NCI-H1930 (cell line): ENCODE data around the gene ZBTB18.
"Not testable (repeated sequence)": the region's sequence is repeated elsewhere in the genome, so short reads cannot be mapped to it uniquely, and the experiment has no call there.

Experiments
- DNase-seq, 2 experiments: peaks; one replicate each; lab custom pipeline; 2025; lab: John Stamatoyannopoulos, UW

Gene ZBTB18

DNA sequence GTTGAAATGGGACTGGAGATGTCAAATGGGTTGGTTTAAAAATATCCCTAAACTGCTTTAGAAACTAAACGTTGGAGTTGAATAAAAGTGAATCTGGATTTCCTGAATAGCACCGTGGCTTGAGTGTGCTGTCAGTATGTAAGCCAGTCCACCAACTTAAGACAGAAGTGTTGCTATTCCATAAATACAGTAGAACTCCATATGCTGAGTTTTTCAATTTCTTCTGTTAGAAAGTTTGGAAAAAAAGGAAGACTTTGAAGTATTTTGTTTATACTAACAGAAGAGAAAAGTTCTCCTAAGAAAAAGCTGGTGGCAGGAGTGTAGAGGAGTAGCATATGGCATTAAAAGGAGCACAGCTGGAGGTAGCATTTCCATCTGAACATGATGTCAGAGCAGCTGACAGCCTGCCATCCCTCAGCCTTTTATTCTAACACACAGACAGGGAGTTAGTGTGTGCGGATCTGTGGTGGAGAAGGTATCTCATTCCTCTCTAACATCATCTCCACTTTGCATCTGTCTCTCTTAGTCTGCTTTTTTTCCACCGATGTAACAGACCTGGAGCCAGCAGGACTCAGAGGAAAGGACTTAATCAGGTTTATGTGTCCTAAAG, at the start of gene ZBTB18:
TSS of gene ZBTB18 (plus strand) at position 449 of the 610 bp plus-strand sequence. CDS start at position 598, 149 bp downstream.
- no peak for DNase-seq

DNA sequence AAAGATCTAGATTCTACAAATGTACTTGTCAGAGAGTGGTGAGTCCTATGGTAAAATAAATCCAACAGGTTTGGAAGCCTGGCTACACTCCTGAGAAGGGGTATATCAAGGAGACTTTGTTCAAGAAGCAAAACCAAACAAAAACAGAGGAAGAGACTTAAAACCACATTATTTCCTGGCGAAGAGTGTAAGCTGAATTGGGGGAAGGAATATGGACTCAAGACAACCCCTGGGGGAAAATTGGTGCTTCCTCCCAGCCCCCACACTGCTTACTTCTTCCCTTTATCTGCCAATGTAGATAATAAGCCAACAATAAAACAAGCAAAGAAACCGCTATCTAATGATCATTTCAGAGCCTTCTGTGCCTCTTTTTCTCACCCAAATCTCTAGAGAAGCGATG, 48.4 kb upstream of the ZBTB18 start:
- no peak for DNase-seq

DNA sequence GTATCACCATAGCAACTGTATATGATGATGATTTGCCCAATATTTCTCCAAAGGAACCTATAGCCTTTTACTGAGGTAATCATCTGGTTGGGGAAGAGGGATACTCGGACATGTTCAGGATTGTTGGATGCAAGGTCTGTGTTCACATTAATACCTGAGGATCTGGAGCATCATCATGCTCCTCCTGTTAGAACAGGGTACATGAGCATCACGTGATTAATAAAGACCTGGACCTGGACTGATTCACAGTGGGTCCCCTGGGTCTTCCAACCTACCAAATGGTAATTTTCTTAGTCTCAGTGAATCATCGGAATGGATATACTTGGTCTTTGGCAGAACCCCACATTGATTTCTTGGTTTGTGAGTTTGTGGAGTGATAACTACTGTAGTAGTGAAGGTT, 45.6 kb upstream of the ZBTB18 start:
- no peak for DNase-seq

DNA sequence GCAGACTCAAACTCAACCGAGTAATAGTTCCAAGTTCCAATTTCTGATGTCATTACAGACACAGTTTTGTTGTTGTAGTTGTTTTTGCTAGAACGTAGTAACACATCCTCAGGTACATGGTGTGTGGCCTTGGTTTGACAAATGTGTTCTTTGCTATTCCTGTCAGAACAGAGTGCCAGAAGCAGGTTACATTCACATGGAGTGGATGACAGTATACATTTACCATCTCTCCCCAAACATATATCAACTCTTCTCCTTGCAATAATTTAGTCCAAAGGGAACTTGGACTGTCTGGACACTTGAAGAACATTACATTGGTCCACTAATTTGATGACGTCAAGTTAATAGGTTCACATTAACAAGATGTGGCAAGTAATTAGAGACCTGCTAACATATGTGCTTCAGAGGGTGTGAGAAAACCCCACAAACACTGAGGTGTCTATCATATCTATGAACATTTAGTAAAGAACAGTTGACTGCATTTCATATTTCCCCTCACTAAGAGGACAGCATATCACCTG, 44.6 kb upstream of the ZBTB18 start:
- DNase-seq: no peak

DNA sequence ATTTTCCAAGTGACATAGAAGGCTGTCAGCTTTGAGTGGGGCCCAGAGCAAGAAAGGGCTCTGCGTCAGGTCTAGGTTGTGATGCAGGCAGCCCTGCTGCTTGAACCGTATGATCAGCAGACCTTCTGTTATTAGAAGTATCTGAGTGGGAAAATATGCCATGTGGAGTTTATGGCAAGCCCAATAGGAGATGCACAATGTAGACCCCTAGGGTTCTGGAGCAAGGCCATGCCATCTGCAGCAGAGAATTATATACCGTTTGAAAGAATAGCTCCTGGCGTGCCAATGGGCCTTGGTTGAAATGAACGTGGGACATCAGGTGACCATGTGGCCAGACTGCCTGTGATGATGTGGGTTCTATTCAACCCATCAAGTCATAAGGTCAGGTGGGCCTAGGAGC, 44.1 kb upstream of the ZBTB18 start:
- DNase-seq: no peak

DNA sequence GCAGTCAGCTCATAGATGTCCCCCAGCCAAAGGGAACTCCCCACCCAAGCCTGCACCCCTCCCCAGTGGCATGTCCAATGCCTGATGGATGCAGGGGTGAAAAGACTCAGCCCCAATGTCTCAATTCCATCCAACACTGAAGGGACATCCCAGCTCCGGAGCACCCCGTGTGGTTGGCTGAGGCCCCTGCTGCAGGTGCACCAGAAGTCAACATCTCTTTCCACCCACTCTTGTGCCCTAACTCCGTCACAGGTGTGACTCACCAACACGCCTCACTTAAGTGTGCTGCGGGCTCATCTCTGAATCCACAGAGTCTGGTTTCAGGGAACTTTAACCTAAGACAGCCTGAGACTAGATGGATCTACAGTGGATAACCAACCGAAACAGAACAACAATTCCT, 40.9 kb upstream of the ZBTB18 start:
- DNase-seq: no peak

DNA sequence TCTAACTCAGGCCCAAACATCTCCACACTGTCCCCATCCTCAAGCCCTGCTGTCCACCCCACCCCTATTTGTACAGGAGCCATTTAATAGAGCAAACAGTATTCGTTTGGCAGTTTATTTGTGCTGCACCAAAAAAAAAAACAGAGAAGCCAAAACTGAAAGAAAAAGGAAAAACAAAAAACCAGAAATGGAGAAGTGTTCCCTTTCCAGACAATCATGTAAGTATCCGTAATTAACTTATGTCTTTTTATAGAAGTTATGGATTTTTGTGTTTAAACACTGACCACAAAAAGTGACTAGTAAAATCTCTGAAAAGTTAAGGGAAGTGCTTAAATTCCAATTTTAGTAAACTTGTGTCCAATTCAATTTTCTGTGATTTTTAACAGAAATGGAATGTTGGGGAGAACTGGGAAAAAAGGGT, 40.4 kb upstream of the ZBTB18 start:
- no peak for DNase-seq

DNA sequence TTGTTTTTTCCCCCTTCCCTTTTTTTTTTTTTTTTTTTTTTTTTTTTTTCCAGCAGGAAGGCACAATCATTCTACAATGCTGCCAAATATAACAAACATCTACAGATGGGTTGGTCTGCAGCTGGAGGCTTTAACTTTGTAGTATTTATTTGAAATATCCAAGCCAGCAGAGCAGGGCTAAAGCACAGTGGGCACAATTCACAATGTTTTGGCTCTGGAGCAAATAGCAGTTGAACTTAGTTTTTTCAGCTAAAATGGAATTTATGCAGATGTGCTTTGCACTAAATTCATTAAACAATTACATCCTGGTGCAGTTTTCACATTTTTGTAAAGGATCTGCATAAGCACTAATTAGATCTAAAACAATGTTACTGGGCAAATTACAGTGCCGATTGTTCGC, 39.8 kb upstream of the ZBTB18 start:
- DNase-seq: no peak

DNA sequence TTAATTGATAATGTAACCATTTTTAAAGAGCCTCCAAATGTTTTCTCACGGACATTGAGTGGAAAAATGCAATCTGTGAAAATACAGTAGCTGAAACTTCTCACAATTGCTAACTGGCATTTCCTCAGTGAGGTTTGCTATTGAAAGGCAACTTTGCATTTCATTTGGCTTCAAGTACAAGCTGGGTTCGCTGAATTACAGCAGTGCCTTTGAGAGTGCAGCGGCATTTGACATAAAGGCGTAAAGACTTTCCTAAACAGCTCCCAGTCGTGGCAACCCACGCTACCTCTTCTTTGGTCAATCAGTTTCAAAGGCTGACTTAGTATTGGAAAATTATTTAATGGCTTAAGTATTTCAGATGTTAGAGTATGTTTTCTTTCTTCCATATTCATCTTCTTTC, 39.3 kb upstream of the ZBTB18 start:
- no peak for DNase-seq

DNA sequence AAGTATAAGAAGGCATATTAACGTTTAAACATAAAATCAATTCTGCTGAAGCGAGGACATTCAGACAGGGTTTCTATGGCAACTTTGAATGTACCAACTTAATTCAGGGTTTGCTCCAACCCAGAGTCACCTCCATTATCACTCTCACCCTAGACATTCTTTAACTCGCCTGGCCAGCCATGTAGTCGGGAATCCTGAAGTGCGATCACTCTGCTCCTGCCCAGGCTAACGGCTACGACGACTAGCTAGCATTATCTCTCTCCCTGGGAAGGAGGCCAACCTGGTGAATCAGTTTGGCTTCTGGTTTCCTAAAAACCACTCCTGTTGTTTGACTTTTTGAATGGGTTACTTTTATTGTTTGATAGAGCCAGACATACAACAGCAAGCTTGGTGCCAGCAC, 38.9 kb upstream of the ZBTB18 start:
- no peak for DNase-seq

DNA sequence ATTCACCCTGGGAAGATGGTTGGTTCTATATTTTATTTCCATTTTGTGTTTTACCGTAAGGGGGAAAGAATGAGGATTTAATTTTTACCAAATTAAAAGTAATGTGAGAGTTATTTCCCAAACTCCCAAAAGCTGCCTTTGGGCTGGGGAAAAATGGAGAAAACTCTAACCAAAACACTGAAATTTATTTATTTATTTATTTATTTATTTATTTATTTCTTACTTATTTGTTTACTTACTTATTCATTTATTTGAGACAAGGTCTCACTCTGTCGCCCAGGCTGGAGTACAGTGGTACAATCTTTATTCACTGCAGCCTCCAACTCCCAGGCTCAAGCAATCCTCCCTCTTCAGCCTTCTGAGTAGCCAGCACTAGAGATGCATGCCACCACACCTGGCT, 38.0 kb upstream of the ZBTB18 start:
- no peak for DNase-seq

DNA sequence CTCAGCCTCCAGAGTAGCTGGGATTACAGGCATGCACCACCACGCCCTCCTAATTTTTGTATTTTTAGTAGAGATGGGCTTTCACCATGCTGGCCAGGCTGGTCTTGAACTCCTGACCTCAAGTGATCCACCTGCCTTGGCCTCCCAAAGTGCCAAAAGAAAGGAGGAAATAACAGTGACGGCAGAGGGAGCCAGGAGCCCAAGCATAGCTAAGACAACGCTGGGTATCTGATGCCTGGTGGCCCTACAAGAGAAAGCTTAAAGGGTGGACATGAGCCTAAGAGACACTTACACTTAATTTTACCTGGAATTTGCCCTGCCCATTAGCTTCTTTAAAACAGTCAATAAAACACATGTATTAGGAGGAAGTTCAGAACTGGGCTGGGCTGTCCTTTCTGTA, 36.2 kb upstream of the ZBTB18 start:
- DNase-seq: not testable (repeated sequence)

DNA sequence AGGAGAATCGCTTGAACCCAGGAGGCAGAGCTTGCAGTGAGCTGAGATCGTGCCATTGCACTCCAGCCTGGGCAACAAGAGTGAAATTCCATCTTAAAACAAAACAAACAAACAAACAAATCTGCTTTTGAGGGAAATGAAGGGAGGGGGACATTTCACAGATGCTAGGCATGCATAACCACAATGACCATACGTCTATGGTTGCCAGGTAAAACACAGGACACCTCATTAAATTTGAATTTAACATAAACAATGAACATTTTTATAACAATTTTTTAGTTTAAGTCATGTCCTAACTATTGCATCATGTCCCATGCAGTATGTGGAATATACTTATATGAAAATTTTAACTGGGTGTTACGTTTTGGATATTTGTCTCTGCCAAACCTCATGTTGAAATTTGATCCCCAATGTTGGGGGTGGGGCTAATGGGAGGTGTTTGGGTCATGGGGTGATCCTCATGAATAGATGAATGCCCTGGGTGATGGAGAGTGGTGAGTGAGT, 31.0 kb upstream of the ZBTB18 start:
- DNase-seq: no peak

DNA sequence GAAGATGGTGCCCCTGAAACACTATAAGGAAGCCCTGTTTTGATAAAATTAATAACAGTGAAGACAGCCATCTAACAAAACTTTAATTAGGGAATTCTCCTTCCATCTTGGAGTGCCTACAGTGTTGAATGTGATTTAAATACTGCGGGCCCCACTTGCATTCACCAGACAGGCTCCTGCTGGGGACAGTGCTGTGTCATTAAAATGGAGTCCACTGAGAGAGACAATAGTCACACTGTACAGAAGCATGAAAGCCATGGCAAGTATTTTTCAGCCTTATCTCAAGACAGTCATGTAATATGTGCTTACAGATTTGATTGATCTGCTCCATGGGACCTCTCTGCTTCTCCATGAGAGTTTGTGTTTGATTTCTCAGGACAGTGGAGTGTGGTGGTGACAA, 29.7 kb upstream of the ZBTB18 start:
- DNase-seq: no peak

DNA sequence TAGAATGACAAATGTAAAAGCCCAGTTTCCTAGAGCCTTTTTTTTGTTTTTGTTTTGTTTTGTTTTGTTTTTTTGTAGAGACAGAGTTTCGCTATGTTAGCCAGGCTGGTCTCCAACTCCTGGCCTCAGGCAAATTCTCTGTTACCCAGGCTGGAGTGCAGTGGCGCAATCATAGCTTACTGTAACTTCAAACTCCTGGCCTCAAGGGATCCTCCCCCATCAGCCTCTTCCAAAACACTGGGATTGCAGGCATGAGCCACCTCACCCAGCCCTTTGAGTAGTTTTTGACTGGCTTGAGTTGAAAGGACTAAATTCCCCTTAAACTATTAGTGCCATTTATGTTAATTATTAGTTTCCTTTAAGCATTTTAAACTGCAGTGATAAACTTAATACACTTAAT, 28.8 kb upstream of the ZBTB18 start:
- DNase-seq: no peak

DNA sequence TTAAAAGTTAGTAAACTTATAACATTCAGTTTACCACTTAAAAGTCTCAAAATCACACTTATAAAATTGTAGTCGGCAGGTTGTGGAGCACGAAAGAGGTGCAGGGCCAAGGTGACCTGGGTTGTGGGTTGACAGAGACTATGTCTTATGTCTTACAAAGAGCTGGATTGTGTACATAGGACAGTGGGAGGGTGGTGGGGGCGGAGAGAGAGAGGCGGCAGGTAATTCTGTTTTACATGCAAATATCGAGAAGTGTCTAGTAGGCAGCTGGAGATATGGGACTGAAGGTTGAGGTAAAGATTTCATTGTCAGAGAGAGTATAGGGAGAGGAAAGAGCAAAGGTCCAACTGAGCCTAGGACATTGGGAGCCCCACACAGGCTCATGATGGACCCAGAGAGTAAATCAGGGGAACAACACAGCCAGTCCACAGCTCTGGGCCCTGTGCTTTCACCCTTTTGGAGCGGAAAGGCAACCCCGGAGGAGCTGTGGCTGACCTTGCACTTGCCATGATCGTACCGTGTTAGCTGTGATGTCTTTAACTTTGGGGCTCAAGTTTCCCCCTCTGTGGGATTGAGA, 28.1 kb upstream of the ZBTB18 start:
- DNase-seq: no peak

DNA sequence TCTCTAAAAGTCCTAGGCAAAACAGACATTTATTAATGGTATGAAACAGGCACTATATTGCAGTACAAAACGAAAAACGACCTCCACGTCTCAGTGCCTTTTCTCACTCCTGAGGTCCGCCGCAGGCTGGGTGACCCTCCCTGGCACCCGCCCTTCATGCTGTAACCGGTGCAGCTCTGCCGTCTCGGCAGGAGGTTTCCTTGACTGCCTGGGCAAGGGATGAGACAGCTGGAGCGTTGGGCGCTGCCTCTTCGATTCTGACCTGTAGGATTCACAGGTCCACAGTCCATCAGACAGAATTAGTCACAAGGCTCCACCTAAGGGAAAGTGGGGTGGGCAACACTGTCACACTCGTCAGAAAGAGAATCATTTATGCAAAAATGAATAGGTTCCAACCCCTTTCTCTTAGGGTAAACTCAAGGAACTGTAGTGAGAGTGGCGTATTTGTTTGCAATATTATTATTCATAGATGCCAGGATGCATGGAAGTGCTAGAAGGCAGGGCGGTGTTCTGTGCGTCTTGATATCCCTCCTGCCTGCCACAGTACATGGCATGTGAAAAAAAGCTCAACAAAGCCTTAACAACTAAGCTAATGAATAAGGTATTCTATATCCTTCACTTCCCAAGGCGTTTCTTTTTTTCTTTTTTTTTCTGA, 23.5 kb upstream of the ZBTB18 start:
- DNase-seq: no peak

DNA sequence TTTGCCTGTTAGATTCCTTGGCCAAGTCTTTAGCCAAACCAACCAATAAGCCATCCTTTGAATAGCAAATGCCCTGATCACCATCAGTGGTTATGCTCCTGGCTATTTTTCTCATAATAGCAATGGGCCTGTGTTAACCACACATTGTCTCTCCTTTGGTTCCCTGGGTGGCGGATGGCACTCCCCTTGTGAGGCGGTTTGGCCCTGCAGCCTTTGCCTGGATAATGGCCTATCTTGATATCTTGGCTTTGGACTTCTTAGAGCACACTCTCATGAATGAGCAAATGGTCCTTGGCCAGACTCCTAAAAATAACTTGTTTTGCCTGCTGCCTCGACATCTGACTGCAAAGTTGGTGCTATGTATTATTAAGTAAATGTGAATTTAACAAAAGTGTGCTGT, 22.4 kb upstream of the ZBTB18 start:
- no peak for DNase-seq

DNA sequence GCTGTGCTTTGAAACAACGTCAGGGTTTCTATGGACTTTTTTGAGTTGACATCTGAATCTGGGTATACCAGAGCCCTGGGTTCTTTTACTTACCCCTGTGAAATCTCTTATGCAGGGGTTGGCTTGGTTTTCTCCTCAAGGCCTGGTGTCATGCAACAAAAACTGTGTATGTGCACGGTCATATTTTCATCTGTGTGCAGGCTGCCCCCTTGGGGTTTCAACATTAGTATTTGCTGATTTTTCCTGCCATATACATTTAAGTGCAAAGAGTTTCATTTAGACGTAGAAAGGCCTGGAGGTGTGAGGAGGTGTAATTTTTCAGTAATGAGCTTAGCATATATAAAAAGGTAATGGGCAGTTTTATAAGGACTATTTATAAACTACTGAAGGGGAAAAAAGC, 22.0 kb upstream of the ZBTB18 start:
- DNase-seq: no peak

DNA sequence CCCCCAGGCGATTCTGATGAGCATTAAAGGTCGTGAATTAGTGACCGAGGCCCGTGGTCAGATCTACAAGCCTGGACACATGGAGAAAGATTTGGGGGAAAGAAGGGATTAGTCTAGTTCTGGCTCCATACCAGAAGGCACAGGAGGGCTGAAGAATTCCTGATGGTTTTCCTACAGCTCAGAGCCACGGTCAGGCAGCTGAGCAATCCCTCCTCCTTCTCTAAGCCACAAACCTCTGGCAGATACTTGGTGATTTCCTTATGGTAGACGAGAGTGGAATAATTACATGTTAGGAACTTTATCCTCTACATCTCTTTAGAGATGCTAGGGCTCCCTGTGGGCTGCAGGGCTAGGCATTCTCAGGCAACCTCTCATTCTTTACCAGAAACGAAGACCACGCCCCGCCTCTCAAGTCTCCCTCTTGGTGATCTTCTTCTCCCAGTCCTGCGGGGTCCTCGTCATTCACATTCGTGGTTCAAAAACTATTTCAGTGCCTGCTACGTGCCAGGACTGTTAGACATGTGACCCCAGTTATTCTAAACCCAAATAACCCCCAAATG, 20.5 kb upstream of the ZBTB18 start:
- DNase-seq: no peak

DNA sequence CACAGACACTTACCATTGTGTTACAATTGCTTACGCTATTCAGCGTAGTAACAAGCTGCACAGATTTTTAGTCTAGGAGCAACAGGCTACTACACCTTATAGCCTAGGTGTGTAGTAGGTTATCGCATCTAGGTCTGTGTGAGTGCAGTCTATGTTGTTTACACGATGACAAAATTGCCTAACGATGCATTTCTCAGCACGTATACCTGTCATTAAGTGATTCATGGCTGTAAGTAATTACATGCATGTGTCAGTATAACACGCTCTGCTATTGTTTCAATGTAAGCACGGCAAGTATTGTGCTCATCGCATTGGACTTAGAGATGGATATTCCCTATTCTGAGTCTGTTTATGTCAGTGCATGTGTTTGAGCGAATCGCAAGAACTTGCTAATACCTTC, 15.7 kb upstream of the ZBTB18 start:
- peak in 1 of 2 experiments; percentile 18 for DNase-seq

DNA sequence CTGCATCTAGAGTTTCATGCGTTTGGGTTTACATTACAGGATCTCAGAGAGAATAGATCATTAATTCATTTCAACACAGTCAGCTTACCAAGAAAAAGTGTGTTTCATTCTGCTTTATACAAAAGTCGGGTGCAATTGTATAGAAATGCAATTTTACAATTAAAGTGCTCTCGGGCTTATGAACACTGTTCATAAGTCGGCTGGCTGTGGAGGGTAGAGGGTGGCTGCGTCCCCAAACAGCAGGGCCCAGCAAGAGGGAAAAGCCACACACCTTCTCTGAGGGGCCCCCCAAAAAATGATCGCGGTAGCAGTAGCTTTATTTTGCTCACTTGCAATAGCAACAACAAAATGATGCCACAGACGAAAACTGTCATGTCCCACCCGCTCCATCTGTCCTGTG, 13.8 kb upstream of the ZBTB18 start:
- no peak for DNase-seq
